ENCODE measurements around the gene DYSF. TPM values are rescaled to one million over a fixed set of nuclear protein-coding genes. Genes with fewer than 3 reads are reported as not detected.
"Not testable (repeated sequence)": the region's sequence is repeated elsewhere in the genome, so short reads cannot be mapped to it uniquely, and the experiment has no call there.

DYSF gene
- not detected for polyA plus RNA-seq (2012; ENCODE audit: missing spikeins)

DNA sequence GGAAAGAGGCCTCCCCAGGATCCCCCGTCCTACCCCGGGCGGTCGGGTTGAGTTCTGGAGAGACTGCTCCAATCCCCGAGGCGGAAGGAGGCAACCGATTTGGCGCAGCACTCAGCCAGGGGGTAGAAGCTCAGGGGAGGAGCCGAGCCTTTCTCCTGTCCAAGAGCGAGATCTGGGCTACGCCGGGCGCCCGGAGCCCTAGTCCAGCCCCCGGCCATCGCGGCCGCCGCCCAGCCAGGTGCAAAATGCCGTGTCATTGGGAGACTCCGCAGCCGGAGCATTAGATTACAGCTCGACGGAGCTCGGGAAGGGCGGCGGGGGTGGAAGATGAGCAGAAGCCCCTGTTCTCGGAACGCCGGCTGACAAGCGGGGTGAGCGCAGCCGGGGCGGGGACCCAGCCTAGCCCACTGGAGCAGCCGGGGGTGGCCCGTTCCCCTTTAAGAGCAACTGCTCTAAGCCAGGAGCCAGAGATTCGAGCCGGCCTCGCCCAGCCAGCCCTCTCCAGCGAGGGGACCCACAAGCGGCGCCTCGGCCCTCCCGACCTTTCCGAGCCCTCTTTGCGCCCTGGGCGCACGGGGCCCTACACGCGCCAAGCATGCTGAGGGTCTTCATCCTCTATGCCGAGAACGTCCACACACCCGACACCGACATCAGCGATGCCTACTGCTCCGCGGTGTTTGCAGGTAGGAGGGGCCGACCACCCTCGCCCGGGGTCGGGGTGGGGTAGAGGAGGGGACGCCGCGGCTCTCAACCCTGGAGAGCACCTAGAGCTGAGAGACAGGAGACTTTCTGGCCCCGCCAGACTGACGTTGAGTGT lies at the start of gene DYSF:
DYSF (plus strand) TSS at position 158 of the 817 bp plus-strand sequence.
- DNase-seq (ENCODE audit: insufficient read length) (no peak), FAIRE-seq (no peak)
- TF ChIP-seq POLR2AphosphoS5 (IDR thresholded peaks at IDR 0.05; ENCODE audit: low read depth, low read length) (no peak), POLR2A (IDR thresholded peaks at IDR 0.05; ENCODE audit: low read depth, low read length) (no peak), TAF1 (IDR thresholded peaks at IDR 0.05; ENCODE audit: borderline replicate concordance, low read depth, low read length) (no peak)

DNA sequence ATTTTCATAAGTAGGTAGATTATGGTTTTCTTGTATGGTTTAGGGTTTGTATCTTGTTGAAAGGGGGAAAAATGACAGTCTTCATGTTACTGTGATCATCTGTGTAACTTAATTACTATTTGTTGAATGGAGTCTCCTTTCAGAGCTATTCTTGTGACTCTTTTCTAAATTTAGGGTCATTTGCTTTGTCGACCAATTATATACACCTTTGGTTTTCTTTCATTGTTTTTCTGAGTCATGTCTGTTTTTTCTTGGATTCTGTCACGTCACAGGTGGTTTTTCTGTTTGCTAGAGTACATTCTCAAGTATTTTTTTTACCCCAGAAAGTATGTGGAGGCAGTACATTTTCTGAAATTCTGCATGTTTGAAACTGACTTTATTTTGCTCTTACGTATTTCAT lies 43.8 kb upstream of the DYSF start:
- TF ChIP-seq POLR2AphosphoS5 (IDR thresholded peaks at IDR 0.05; ENCODE audit: low read depth, low read length) (no peak), POLR2A (IDR thresholded peaks at IDR 0.05; ENCODE audit: low read depth, low read length) (no peak), TAF1 (IDR thresholded peaks at IDR 0.05; ENCODE audit: borderline replicate concordance, low read depth, low read length) (no peak)
- FAIRE-seq (no peak), DNase-seq (ENCODE audit: insufficient read length) (no peak)

DNA sequence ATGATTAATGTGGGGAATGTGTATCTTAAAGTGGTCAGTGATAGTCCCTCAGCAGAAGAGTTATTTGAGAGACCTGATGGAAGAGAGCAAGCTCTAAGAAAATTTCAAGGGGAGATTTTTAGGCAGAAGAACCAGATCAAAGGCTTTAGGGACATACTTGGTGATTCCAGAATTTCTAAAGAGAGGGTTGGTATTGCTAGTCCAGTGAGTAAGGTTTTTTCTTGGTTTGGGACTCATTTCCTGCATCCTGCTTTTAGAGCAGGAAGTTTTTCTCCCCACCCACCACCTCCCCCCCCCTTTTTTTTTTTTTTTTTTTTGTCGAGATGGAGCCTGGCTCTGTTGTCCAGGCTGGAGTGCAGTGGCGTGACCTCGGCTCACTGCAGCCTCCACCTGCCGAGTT lies 42.7 kb upstream of the DYSF start:
- no peak for FAIRE-seq
- no peak for DNase-seq (ENCODE audit: insufficient read length)
- TF ChIP-seq POLR2A (IDR thresholded peaks at IDR 0.05; ENCODE audit: low read depth, low read length) (no peak), TAF1 (IDR thresholded peaks at IDR 0.05; ENCODE audit: borderline replicate concordance, low read depth, low read length) (no peak), POLR2AphosphoS5 (IDR thresholded peaks at IDR 0.05; ENCODE audit: low read depth, low read length) (no peak)

DNA sequence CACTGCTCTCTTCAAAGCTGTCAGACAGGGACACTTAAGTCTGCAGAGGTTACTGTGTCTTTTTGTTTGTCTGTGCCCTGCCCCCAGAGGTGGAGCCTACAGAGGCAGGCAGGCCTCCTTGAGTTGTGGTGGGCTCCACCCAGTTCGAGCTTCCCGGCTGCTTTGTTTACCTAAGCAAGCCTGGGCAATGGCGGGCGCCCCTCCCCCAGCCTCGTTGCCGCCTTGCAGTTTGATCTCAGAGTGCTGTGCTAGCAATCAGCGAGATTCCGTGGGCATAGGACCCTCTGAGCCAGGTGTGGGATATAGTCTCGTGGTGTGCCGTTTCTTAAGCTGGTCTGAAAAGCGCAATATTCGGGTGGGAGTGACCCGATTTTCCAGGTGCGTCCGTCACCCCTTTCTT lies 36.5 kb upstream of the DYSF start:
- not testable (repeated sequence) for FAIRE-seq

DNA sequence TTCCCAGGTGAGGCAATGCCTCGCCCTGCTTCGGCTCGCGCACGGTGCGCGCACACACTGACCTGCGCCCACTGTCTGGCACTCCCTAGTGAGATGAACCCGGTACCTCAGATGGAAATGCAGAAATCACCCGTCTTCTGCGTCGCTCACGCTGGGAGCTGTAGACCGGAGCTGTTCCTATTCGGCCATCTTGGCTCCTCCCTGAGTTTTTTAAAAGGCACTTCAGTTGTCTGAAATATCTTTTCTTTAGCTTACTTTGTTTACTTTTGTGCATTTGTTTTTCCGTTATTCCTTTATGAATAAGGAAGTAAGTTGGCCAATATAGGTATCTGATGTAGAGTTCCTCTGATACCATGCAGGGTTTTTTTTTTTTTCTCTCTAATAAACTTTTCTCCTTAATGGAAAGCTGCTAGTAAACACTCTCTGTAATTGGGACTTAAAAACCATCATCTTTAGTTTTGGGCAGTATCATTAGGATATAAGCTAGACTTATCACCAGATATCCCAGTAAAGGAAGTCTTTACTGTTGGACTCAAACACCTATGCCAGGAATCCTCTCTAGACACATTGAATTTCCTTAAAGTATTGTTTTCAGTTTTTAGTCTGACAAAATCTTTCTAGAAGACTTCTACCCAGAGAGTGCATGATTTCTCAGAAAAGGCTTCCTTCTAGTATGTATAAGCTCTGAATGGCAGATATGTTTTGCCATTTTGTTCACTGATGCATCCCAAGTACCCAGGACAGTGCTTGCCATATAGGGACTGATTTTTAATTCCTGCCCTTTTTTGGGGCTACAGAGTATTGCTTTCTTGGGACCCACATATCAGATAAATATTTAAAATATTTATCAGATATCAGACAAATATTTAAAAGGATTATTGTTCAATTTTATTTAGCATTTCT lies 35.8 kb upstream of the DYSF start:
- TF ChIP-seq POLR2A (IDR thresholded peaks at IDR 0.05; ENCODE audit: low read depth, low read length) (no peak), TAF1 (IDR thresholded peaks at IDR 0.05; ENCODE audit: borderline replicate concordance, low read depth, low read length) (no peak), POLR2AphosphoS5 (IDR thresholded peaks at IDR 0.05; ENCODE audit: low read depth, low read length) (no peak)
- no peak for DNase-seq (ENCODE audit: insufficient read length)
- FAIRE-seq, result no peak

More for the DNA sequence above, 36.5 kb upstream of the DYSF start:
- DNase-seq (ENCODE audit: insufficient read length), result not testable (repeated sequence)

DNA sequence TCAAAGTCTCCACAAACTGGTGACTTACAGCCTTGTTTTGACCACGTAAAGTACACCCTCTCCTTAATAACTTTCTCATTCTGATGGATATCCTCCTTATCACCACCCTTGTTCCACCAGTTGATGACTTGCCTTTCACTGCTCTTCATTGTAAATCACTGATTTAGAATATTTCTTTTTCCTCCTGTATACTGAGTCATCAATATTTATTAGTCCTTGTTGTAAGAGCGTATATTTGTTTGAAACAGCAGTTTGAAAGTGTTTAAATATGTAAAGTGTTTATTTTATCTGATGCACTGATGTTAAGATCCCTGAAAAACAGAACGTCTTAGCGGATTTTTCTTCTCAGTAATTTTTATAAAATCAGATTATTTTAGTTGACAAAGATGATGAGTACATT lies 34.2 kb upstream of the DYSF start:
- FAIRE-seq, result no peak
- TF ChIP-seq POLR2AphosphoS5 (IDR thresholded peaks at IDR 0.05; ENCODE audit: low read depth, low read length) (no peak), POLR2A (IDR thresholded peaks at IDR 0.05; ENCODE audit: low read depth, low read length) (no peak), TAF1 (IDR thresholded peaks at IDR 0.05; ENCODE audit: borderline replicate concordance, low read depth, low read length) (no peak)
- DNase-seq (ENCODE audit: insufficient read length), result no peak

DNA sequence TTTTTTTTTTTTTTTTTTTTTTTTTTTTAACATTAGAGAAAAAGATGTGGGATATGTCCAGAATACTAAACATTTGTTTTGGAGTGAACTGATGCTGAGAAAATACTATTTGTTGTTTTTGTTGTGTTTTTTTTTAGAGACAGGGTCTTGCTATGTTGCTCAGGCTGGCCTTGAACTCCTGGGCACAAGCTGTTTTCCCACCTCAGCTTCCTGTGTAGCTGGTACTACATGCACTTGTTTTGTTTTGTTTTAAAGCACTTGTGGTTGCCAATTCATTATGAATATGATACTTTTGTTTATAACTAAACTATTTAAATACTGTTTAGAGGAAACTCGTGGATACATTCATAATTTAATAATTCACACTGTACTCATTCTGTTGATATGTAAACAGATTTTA lies 33.4 kb upstream of the DYSF start:
- DNase-seq (ENCODE audit: insufficient read length) (no peak), FAIRE-seq (no peak)
- TF ChIP-seq TAF1 (IDR thresholded peaks at IDR 0.05; ENCODE audit: borderline replicate concordance, low read depth, low read length) (no peak), POLR2A (IDR thresholded peaks at IDR 0.05; ENCODE audit: low read depth, low read length) (no peak), POLR2AphosphoS5 (IDR thresholded peaks at IDR 0.05; ENCODE audit: low read depth, low read length) (no peak)

DNA sequence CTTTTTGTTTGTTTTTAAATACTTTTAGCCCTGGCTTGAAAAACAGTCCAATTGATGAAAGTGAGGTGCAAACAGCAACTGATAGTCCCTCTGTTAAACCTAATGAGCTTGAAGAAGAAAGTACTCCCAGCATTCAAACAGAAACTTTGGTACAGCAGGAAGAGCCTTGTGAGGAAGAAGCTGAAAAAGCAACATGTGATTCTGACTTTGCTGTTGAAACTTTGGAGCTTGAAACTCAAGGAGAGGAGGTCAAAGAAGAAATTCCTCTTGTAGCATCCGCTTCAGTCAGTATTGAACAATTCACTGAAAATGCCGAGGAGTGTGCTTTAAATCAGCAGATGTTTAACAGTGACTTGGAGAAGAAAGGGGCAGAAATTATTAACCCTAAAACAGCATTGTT lies 30.6 kb upstream of the DYSF start:
- DNase-seq (ENCODE audit: insufficient read length), result no peak
- FAIRE-seq, result no peak
- TF ChIP-seq TAF1 (IDR thresholded peaks at IDR 0.05; ENCODE audit: borderline replicate concordance, low read depth, low read length), result no peak

DNA sequence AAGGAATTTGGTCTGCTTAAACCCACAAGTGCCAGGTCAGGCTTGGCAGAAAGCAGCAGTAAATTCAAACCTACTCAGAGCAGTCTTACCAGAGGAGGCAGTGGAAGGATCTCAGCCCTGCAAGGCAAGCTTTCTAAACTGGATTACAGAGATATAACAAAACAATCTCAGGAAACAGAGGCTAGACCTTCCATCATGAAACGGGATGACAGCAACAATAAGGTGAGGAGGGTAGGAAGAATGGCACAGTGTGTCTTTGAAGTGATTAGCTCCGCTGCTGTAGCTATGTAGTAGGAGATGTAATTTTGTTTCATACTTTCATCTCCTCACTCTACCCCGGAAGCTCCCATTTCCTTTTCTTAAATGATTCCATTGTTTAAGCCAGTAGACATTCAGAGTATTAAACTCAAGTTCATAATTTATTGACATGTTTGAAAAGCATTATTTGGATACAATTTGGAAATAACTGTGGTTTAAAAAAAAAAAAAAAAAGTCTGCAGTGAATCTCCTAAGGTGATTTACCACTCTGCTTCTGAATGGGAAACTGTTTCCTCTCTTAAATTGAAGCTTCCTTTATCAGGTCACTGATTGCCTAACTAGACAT lies 29.4 kb upstream of the DYSF start:
- no peak for FAIRE-seq
- DNase-seq (ENCODE audit: insufficient read length), result no peak
- TF ChIP-seq TAF1 (IDR thresholded peaks at IDR 0.05; ENCODE audit: borderline replicate concordance, low read depth, low read length), result no peak
- no peak for TF ChIP-seq POLR2AphosphoS5 (IDR thresholded peaks at IDR 0.05; ENCODE audit: low read depth, low read length)
- no peak for TF ChIP-seq POLR2A (IDR thresholded peaks at IDR 0.05; ENCODE audit: low read depth, low read length)

DNA sequence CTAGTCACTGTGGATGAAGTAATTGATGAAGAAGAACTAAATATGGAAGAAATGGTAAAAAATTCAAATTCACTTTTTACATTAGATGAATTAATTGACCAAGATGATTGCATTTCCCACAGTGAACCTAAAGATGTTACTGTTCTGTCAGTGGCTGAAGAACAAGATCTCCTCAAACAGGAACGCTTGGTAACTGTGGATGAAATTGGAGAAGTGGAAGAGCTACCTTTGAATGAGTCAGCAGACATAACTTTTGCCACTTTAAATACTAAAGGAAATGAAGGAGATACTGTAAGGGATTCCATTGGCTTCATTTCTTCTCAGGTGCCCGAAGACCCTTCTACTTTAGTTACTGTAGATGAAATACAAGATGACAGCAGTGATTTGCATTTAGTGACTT lies 26.6 kb upstream of the DYSF start:
- DNase-seq (ENCODE audit: insufficient read length), result no peak
- TF ChIP-seq TAF1 (IDR thresholded peaks at IDR 0.05; ENCODE audit: borderline replicate concordance, low read depth, low read length) (no peak), POLR2AphosphoS5 (IDR thresholded peaks at IDR 0.05; ENCODE audit: low read depth, low read length) (no peak), POLR2A (IDR thresholded peaks at IDR 0.05; ENCODE audit: low read depth, low read length) (no peak)
- FAIRE-seq, result no peak

DNA sequence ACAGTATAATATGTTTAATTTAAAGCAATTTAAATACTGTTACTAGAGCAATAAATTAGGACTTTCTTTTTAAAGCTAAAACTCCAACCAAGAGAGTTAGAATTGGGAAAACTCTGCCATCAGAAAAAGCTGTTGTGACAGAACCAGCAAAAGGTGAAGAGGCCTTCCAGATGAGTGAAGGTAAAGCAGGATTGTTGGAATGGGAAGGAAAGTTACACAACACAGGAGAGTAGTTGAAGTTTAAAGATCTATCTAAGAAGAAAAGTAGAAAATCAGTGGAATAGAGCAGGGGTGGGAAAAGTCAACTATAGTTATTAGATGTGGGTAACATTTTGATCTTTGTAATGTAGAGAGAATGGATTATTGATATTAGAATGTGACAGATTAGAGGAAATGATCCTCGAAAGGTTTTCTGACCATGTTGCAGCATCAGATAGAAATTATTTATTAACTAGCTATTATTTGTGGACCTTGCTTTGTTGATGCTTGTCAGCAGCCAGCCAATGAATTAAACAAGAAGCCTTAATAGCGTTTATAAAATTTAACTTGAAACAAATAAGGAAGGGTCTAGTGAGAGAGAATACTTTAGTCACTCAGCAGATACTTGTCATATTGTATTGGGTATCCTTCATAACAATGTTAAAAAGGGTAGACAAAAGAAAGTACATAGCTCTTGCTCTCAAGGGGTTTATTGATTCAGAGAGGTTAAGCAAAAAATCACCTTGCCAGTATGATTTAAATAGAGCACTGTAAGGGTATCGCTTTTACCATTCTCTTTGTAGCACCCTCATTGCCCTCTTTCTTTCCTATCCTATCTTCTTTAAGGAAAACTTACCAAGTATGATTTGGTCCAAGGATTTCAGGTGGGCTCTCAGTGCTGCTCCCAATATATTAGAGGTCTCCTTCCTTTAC lies 24.6 kb upstream of the DYSF start:
- DNase-seq (ENCODE audit: insufficient read length), result no peak
- FAIRE-seq, result no peak
- TF ChIP-seq POLR2A (IDR thresholded peaks at IDR 0.05; ENCODE audit: low read depth, low read length), result no peak
- no peak for TF ChIP-seq TAF1 (IDR thresholded peaks at IDR 0.05; ENCODE audit: borderline replicate concordance, low read depth, low read length)

DNA sequence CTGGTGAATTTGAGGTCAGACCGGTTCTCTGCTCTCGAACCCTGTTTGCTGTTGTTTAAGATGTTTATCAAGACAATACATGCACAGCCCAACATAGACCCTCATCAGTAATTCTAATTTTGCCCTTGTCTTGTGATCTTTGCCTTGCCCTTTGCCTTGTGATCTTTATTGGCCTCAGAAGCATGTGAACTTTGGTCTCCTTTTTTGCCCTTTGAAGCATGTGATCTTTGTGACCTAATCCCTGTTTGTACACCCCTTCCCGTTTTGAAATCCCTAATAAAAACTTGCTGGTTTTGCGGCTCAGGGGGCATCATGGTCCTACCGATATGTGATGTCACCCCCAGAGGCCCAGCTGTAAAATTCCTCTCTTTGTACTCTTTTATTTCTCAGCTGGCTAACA lies 8.2 kb upstream of the DYSF start:
- not testable (repeated sequence) for FAIRE-seq

More for the DNA sequence above, 8.2 kb upstream of the DYSF start:
- DNase-seq (ENCODE audit: insufficient read length), result not testable (repeated sequence)
